ENCODE data around the gene HOOK2.

HOOK2 gene

DNA sequence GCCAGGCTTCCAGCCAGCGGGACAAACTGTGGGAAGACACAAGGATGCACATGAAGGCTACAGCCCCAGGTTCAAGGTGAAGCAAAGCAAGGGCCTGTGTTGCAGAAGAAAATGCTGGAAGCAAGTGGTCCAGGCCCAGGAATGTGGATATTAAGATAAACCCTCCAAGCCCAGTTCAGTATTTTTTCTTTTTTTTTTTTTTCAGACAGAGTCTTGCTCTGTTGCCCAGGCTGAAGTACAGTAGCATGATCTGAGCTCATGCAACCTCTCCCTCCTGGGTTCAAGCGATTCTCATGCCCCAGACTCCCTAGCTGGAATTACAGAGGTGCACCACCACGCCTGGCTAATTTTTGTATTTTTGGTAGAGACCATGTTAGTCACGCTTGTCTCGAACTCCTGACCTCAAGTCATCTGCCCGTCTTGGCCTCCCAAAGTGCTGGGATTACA lies 21.8 kb upstream of the HOOK2 start:
- no peak for DNase-seq (ENCODE audit: low read depth)

DNA sequence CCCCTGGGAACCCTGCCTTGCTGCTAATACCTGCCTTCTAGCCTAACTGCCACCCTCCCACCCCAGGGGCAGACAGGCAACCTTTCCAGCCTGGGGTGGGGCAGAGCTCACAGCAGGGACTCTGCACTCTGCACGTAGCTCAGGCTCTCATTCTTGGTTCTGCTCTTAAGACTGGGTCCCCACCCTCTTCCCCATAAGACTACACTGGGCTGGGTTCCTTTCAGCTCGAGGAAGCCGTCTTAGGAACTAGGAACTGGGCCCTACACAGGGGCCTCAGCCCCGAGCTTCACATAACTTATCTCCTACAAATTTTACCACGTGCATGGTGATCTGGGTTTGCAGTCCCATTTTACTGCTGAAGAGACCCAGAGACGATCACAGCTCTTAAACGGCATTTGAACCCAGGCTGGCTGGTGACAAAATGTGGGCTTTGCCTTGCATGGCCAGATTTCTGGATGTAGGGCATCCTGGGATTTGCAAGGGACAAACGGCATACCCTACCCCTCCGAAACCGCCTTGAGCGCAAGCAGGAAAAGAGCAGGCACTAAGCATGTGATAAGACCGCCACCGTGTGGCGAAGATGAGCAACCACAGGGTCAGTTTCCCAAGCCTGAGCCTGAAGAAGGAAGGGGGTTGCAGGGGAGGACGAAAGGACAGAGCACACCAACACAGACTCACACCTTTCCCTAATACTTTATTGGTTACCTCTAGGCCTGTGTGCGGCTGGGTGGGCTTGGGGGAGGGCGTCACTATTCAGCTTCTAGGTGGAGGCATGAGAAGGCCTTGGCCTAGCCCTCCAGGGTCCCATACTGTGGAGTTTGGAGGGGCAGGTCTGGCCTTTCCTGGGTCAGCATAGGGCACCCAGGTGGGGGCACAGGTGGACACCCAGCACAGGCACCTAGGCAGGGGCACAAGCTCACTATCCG lies 21.1 kb upstream of the HOOK2 start:
- peak; percentile 83 for DNase-seq (ENCODE audit: low read depth)
- H3K4me3 ChIP-seq (ENCODE audit: low read depth, low read length): peak overlapping the region; percentile 8; the same call in 1 of the 2 replicates
- TF ChIP-seq, protein P1, sequence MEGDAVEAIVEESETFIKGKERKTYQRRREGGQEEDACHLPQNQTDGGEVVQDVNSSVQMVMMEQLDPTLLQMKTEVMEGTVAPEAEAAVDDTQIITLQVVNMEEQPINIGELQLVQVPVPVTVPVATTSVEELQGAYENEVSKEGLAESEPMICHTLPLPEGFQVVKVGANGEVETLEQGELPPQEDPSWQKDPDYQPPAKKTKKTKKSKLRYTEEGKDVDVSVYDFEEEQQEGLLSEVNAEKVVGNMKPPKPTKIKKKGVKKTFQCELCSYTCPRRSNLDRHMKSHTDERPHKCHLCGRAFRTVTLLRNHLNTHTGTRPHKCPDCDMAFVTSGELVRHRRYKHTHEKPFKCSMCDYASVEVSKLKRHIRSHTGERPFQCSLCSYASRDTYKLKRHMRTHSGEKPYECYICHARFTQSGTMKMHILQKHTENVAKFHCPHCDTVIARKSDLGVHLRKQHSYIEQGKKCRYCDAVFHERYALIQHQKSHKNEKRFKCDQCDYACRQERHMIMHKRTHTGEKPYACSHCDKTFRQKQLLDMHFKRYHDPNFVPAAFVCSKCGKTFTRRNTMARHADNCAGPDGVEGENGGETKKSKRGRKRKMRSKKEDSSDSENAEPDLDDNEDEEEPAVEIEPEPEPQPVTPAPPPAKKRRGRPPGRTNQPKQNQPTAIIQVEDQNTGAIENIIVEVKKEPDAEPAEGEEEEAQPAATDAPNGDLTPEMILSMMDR (IDR thresholded peaks at IDR 0.05; ENCODE audit: insufficient read depth, low read depth, low read length, missing control alignments): peak; percentile 96

More for the DNA sequence above, 21.8 kb upstream of the HOOK2 start:
- TF ChIP-seq, protein P1 (IDR thresholded peaks at IDR 0.05; ENCODE audit: insufficient read depth, low read depth, low read length, missing control alignments): no peak
- no peak overlapping the region for H3K4me3 ChIP-seq (ENCODE audit: low read depth, low read length)

DNA sequence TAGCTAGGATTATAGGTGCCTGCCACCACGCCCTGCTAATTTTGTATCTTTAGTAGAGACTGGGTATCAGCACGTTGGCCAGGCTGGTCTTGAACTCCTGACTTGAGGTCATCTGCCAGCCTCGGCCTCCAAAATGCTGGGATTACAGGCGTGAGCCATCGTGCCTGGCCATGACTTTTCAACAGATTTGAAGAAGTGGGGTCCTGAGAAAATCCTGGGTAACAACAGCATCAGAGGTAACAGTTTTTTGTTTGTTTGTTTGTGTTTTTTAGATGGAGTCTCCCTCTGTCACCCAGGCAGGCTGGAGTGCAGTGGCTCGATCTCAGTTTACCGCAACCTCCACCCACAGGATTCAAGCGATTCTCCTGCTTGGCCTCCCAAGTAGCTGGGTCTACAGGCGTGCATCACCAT lies 19.6 kb upstream of the HOOK2 start:
- TF ChIP-seq, protein P1 (IDR thresholded peaks at IDR 0.05; ENCODE audit: insufficient read depth, low read depth, low read length, missing control alignments): no peak
- no peak overlapping the region for H3K4me3 ChIP-seq (ENCODE audit: low read depth, low read length)
- no peak for DNase-seq (ENCODE audit: low read depth)

DNA sequence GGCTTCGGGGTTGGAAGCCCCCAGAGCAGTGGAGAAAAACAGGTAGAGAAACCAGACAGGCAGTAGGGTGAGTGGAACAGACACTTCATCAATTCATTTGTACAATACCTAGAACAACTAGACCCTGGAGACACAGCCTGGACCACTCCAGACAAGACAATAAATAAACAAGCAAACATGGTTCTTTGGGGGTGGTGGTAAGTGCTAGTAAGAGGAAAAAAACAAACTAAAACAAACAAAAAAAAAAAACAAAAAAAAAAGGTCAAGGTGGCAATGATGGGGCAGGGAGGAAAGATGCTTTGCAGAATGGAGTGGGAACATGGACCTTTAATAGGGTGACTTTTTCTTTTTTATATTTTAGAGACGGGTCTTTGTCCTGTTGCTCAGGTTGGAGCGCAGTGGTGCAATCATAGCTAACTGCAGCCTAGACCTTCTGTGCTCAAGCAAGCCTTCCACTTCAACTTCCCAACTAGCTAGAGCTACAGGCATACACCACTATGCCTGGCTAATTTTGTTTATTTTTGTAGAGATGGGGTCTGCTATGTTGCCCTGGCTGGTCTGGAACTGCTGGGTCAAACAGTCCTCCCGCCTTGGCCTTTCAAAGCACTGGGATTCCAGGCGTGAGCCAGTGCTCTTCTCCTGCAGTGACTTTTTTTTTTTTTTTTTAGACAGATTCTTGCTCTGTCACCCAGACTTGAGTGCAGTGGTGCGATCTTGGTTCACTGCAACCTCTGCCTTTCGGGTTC lies 19.0 kb upstream of the HOOK2 start:
- H3K4me3 ChIP-seq (ENCODE audit: low read depth, low read length): peak overlapping the region; percentile 95
- TF ChIP-seq, protein P1 (IDR thresholded peaks at IDR 0.05; ENCODE audit: insufficient read depth, low read depth, low read length, missing control alignments): no peak
- DNase-seq (ENCODE audit: low read depth): no peak

DNA sequence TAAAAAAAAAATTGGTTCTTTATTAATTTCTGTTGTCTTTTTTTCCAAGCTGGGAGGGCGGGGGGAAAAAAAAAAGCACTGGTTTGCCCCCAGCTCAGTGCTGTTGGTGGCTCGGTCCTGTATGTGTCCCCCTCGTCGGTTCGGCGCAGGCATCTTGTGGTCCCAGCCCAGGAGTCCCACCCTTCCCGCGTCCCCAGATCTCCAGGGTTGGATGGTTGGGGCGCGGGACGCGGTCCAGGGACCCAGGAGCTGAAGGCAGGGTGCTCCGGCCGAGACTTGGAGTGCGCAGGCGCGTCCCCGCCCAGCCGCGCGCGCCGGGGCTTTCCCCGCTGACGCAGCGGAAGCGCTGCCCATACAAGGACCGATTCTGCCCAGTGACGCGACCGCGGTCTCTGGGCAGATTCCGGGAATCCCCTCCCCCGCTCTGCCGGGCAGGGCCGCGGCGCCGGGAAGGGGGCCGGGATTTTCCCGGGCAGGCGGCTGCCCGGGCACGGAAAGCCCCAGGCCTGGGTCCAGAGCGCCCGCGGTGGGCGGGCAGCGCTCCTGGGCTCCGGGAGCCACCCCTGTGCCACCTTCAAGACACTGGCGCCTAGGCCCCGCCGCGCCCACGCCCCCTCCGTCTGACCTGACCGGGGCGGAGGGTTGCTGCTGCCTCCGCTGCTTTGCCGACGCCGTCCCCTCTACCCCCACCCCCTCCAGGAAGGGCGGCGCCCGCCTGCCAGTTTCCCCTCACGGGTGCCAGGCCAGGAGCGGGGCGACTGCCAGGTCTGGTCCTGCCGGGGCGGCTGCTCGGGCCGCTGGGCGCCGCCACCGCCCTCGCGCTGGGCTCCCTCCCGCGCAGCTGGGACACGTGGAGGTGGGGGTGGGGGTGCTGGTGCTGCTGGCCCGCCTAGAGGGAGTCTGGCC lies 18.2 kb upstream of the HOOK2 start:
- DNase-seq (ENCODE audit: low read depth): peak; percentile 96
- peak overlapping the region; percentile 95 for H3K4me3 ChIP-seq (ENCODE audit: low read depth, low read length)

More for the DNA sequence above, 18.2 kb upstream of the HOOK2 start:
- TF ChIP-seq, protein P1 (IDR thresholded peaks at IDR 0.05; ENCODE audit: insufficient read depth, low read depth, low read length, missing control alignments): no peak

Data from GM12865 (cell line).